GM19240 (cell line): ENCODE results near the gene LSM4.

Experiments used
- DNase-seq: peaks from one replicate; pipeline ENCODE4 v3.0.0; 2011; ENCODE audit warnings: low spot score; ENCODE audit not compliant: insufficient read length

Gene LSM4

GRCh38 chr19:18311502-18312091 lies 11.3 kb downstream of the LSM4 start:
- DNase-seq: no peak

GRCh38 chr19:18310966-18311365 lies 11.9 kb downstream of the LSM4 start:
- DNase-seq: no peak

- DNase-seq: no peak
These were observed 12.6 kb downstream of the LSM4 start for GRCh38 chr19:18310118-18310909.

- no peak for DNase-seq
These were observed 13.3 kb downstream of the LSM4 start for GRCh38 chr19:18309525-18310064.

GRCh38 chr19:18308948-18309325 lies 13.9 kb downstream of the LSM4 start:
- no peak for DNase-seq

- DNase-seq: no peak
These were observed 14.6 kb downstream of the LSM4 start for GRCh38 chr19:18308051-18308947.

- DNase-seq: no peak
These were observed 15.6 kb downstream of the LSM4 start for GRCh38 chr19:18307271-18307681.

- DNase-seq: no peak
These were observed 16.0 kb downstream of the LSM4 start for GRCh38 chr19:18306888-18307260.

- DNase-seq: no peak
These were observed 16.5 kb downstream of the LSM4 start for GRCh38 chr19:18306209-18306887.

- peak; percentile 85 for DNase-seq
These were observed 18.2 kb downstream of the LSM4 start for GRCh38 chr19:18304458-18305310.

GRCh38 chr19:18304208-18304457 lies 18.7 kb downstream of the LSM4 start:
- DNase-seq: no peak

- DNase-seq: no peak
These were observed 21.2 kb downstream of the LSM4 start for GRCh38 chr19:18301718-18302111.

GRCh38 chr19:18300930-18301717 lies 21.8 kb downstream of the LSM4 start:
- DNase-seq: no peak

GRCh38 chr19:18299654-18300053 lies 23.2 kb downstream of the LSM4 start:
- no peak for DNase-seq

- no peak for DNase-seq
These were observed 24.3 kb downstream of the LSM4 start for GRCh38 chr19:18298601-18299000.

- DNase-seq: no peak
These were observed 25.6 kb downstream of the LSM4 start for GRCh38 chr19:18297308-18297707.

- no peak for DNase-seq
These were observed 27.8 kb downstream of the LSM4 start for GRCh38 chr19:18295034-18295451.

- DNase-seq: no peak
These were observed 28.4 kb downstream of the LSM4 start for GRCh38 chr19:18294467-18294864.

GRCh38 chr19:18293642-18294466 lies 29.0 kb downstream of the LSM4 start:
- DNase-seq: no peak
